ENCODE measurements around the gene SPTBN5. TPM values are rescaled to one million over a fixed set of nuclear protein-coding genes. Genes with fewer than 3 reads are reported as not detected.
A peak's percentile ranks its signal among the peaks of the same experiment; 100 is the strongest.

Gene SPTBN5
- total and polyA plus RNA-seq, 2 experiments from 2014 or later = 0.70 to 2.1 TPM

DNA sequence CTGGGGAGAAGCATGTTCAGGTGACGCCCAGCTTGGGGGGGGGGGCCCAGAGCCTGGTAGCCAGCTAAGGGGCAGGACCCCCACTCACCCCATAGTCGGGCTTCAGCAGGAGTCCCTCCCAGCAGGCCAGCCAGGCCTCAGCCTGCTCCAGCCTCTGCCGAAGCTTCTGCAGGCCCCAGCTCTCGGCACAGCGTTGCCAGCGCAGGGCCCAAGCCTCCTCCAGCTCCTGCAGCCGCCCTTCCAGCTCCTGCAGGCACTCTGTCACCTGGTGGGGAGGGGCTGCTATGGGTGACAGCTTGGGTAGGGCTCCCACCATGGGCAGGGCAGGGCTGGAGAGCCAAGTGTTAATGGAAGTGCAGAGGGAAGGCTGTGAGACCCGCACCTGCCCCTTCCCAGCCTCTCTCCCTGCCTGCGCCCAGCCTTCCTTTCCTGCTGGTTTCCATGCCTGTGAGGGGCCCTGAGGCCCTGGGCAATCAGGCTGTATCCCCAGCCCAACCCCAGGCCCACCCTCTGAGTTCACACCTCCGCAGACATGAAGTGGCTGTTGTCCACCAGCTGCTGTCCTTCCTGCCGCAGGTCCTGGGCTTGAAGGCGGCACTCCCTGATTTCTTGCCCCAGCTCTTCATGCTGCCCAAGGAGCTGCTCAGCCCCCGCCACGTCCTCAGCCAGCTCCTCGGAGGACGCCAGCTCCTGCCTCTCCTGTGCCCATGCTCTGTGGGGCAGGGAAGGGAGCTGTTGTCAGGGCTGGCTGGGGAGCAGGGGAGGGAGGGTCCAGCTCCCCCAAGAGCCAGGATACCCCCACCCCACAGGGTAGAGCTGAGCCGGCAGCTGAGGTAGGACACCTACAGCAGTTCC is 40.9 kb downstream of the SPTBN5 start:
- no peak for DNase-seq (ENCODE audit: low read depth in 1 of 2, low spot score in 1 of 2)
- Histone ChIP-seq H3K36me3 (no peaks in the 10 kb centered on the region), H3K9me3 (ENCODE audit: low read depth) (no peaks in the 10 kb centered on the region)

GRCh38 chr15:41851755-41852370 is 42.0 kb downstream of the SPTBN5 start:
- Histone ChIP-seq H3K27me3 (no peaks in the 10 kb centered on the region), H3K36me3 (peaks cover 3% of the 10 kb centered on the region), H3K9me3 (ENCODE audit: low read depth) (no peaks in the 10 kb centered on the region), H3K4me3 (no peak overlapping the region), H3K27ac (no peak overlapping the region), H3K4me1 (ENCODE audit: low read depth) (peaks cover 9% of the 10 kb centered on the region)
- no peak for DNase-seq (ENCODE audit: low read depth in 1 of 2, low spot score in 1 of 2)
- TF ChIP-seq, protein P1, sequence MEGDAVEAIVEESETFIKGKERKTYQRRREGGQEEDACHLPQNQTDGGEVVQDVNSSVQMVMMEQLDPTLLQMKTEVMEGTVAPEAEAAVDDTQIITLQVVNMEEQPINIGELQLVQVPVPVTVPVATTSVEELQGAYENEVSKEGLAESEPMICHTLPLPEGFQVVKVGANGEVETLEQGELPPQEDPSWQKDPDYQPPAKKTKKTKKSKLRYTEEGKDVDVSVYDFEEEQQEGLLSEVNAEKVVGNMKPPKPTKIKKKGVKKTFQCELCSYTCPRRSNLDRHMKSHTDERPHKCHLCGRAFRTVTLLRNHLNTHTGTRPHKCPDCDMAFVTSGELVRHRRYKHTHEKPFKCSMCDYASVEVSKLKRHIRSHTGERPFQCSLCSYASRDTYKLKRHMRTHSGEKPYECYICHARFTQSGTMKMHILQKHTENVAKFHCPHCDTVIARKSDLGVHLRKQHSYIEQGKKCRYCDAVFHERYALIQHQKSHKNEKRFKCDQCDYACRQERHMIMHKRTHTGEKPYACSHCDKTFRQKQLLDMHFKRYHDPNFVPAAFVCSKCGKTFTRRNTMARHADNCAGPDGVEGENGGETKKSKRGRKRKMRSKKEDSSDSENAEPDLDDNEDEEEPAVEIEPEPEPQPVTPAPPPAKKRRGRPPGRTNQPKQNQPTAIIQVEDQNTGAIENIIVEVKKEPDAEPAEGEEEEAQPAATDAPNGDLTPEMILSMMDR (IDR thresholded peaks at IDR 0.05; ENCODE audit: low read depth, low read length) = no peak

More for the DNA sequence above, 40.9 kb downstream of the SPTBN5 start:
- Histone ChIP-seq H3K27me3 (no peaks in the 10 kb centered on the region), H3K4me3 (no peak overlapping the region), H3K27ac (no peak overlapping the region), H3K4me1 (ENCODE audit: low read depth) (peaks cover 9% of the 10 kb centered on the region)
- TF ChIP-seq, protein P1 (IDR thresholded peaks at IDR 0.05; ENCODE audit: low read depth, low read length) = no peak

DNA sequence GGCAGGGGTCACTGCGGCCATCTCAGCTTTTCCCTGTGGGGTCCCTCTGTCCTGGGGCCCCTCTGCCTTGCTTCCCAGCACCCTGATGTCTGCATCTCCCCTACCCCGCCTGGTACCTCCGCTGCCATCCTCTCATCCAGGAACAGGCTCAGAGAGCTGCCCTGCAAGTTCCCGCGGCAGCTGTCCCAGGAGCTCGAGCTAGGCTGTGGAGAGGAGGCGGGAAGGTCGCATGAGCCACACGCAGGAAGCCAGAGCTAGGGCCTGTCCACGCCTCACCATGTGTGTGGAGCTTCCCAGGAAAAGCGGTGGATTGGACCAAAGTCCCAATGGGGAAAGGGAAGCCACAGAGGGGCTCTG is 42.7 kb downstream of the SPTBN5 start:
- Histone ChIP-seq H3K9me3 (ENCODE audit: low read depth) (no peaks in the 10 kb centered on the region), H3K36me3 (peaks cover 3% of the 10 kb centered on the region), H3K4me3 (no peak overlapping the region), H3K4me1 (ENCODE audit: low read depth) (peaks cover 9% of the 10 kb centered on the region), H3K27me3 (no peaks in the 10 kb centered on the region), H3K27ac (no peak overlapping the region)
- DNase-seq (ENCODE audit: low read depth in 1 of 2, low spot score in 1 of 2) = no peak
- TF ChIP-seq, protein P1 (IDR thresholded peaks at IDR 0.05; ENCODE audit: low read depth, low read length) = no peak

- H3K27me3 ChIP-seq = no peaks in the 10 kb centered on the region
- no peak overlapping the region for H3K27ac ChIP-seq
- no peaks in the 10 kb centered on the region for H3K9me3 ChIP-seq (ENCODE audit: low read depth)
- H3K4me3 ChIP-seq = no peak overlapping the region
- TF ChIP-seq, protein P1 (IDR thresholded peaks at IDR 0.05; ENCODE audit: low read depth, low read length) = no peak
- H3K36me3 ChIP-seq = peaks cover 7% of the 10 kb centered on the region
- peaks cover 7% of the 10 kb centered on the region for H3K4me1 ChIP-seq (ENCODE audit: low read depth)
- DNase-seq (ENCODE audit: low read depth in 1 of 2, low spot score in 1 of 2) = no peak
These were observed 43.2 kb downstream of the SPTBN5 start for GRCh38 chr15:41850482-41851166.

- Histone ChIP-seq H3K36me3 (peaks cover 7% of the 10 kb centered on the region), H3K27me3 (no peaks in the 10 kb centered on the region), H3K27ac (peak overlapping the region; percentile 36), H3K9me3 (ENCODE audit: low read depth) (no peaks in the 10 kb centered on the region), H3K4me3 (no peak overlapping the region), H3K4me1 (ENCODE audit: low read depth) (no peaks in the 10 kb centered on the region)
- TF ChIP-seq, protein P1 (IDR thresholded peaks at IDR 0.05; ENCODE audit: low read depth, low read length) = no peak
- DNase-seq (ENCODE audit: low read depth in 1 of 2, low spot score in 1 of 2) = no peak
These were observed 44.0 kb downstream of the SPTBN5 start for GRCh38 chr15:41849861-41850260.
